Inferior parietal cortex (tissue), 1 donor: ENCODE data around the gene TNS3.
"Not testable (repeated sequence)": the region's sequence is repeated elsewhere in the genome, so short reads cannot be mapped to it uniquely, and the experiment has no call there.

Experiments
- DNase-seq: peaks from one replicate; pipeline ENCODE4 v3.0.0-alpha.2; 2016; ENCODE audit errors: extremely low spot score

The TNS3 gene

GRCh38 chr7:47603514-47604255 is 21.8 kb upstream of the TNS3 start:
- not testable (repeated sequence) for DNase-seq

GRCh38 chr7:47602272-47603004 is 20.5 kb upstream of the TNS3 start:
- no peak for DNase-seq

- DNase-seq, result no peak
Observed at GRCh38 chr7:47601881-47602249, 20.0 kb upstream of the TNS3 start.

- DNase-seq, result no peak
Observed at GRCh38 chr7:47601119-47601880, 19.4 kb upstream of the TNS3 start.

- DNase-seq, result no peak
Observed at GRCh38 chr7:47600199-47601118, 18.5 kb upstream of the TNS3 start.

- no peak for DNase-seq
Observed at GRCh38 chr7:47597379-47597778, 15.5 kb upstream of the TNS3 start.

- no peak for DNase-seq
Observed at GRCh38 chr7:47596502-47597202, 14.7 kb upstream of the TNS3 start.

- DNase-seq, result no peak
Observed at GRCh38 chr7:47594406-47594805, 12.5 kb upstream of the TNS3 start.

GRCh38 chr7:47591655-47592572 is 10.0 kb upstream of the TNS3 start:
- DNase-seq, result no peak

- DNase-seq, result no peak
Observed at GRCh38 chr7:47591089-47591654, 9.3 kb upstream of the TNS3 start.

GRCh38 chr7:47590215-47590614 is 8.3 kb upstream of the TNS3 start:
- DNase-seq, result not testable (repeated sequence)

- DNase-seq, result no peak
Observed at GRCh38 chr7:47588704-47589225, 6.9 kb upstream of the TNS3 start.

- DNase-seq, result no peak
Observed at GRCh38 chr7:47587976-47588375, 6.1 kb upstream of the TNS3 start.

- no peak for DNase-seq
Observed at GRCh38 chr7:47587351-47587750, 5.4 kb upstream of the TNS3 start.

GRCh38 chr7:47586925-47587324 is 5.0 kb upstream of the TNS3 start:
- no peak for DNase-seq

GRCh38 chr7:47586161-47586670 is 4.3 kb upstream of the TNS3 start:
- DNase-seq, result not testable (repeated sequence)

GRCh38 chr7:47584536-47584895 is 2.6 kb upstream of the TNS3 start:
- DNase-seq, result no peak

- no peak for DNase-seq
Observed at GRCh38 chr7:47583739-47584535, 2.0 kb upstream of the TNS3 start.
